SH-SY5Y (cell line): Measurements from ENCODE around the gene RBM19.

Experiments used
- GATA2 ChIP-seq: IDR thresholded peaks from 2 replicates; pipeline ENCODE4 v1.6.1; 2011; ENCODE audit warnings: mild to moderate bottlenecking, low read depth, low read length
- GATA3 ChIP-seq: IDR thresholded peaks from 2 replicates; pipeline ENCODE4 v1.6.1; 2011; ENCODE audit warnings: low read depth, mild to moderate bottlenecking, low read length, moderate library complexity

- TF ChIP-seq GATA2 (no peak), GATA3 (no peak)
Observed at GRCh38 chr12:113984464-113984863, 18.3 kb upstream of the RBM19 start.
